ENCODE results near the gene WDPCP.
"Not testable (repeated sequence)": the region's sequence is repeated elsewhere in the genome, so short reads cannot be mapped to it uniquely, and the experiment has no call there.

Gene WDPCP

DNA sequence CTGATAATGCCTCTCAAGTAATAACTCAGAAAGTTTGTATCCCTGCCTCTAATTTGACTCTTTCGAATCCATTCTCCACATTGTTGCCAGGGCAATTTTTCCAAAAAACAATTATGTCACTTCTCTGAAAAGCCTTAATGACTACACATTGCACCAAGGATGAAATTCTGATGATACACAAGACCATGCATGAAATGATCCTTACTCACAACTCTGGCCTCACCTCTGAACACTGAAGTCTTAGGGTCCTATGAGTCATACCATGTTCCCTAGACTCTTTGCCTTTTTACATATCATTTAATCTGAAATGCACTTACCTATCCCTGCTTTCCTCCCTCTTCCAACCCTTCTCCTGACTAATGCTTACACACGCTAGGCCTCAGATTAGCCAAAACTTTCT, 51.0 kb downstream of the WDPCP start:
- no peak for DNase-seq

DNA sequence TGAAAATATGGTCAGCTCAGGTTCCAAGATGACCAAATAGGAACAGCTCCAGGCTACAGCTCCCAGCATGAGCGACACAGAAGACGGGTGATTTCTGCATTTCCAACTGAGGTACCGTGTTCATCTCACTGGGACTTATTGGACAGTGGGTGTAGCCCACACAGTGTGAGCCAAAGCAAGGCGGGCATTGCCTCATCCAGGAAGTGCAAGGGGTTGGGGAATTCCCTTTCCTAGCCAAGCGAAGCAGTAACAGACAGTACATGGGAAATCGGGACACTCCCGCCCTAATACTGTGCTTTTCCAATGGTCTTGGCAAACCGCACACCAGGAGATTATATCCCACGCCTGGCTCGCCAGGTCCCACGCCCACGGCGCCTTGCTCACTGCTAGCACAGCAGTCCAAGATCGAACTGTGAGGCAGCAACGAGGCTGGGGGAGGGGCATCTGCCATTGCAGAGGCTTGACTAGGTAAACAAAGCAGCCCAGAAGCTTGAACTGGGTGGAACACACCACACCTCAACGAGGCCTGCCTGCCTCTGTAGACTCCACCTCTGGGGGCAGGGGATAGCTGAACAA, 57.5 kb downstream of the WDPCP start:
- DNase-seq = no peak

DNA sequence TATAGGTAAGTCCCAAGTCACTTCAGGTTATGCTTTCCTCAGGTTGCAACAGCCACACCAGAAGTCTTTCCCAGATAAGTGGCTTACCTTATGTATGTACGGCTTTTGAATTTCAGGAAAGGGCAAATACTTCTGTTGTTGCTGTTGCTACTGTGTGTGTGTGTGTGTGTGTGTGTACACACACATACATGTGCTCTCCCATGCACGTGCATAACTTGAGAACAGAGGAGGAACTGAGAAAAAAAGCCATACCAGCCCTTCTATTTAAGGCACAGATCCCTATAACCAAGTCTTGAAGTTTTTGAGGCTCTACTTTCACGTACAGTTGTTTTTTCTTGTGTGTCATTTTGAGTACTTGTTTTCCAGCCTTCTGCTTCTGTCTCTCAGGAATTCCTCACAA, 62.4 kb downstream of the WDPCP start:
- DNase-seq = peak; percentile 77

DNA sequence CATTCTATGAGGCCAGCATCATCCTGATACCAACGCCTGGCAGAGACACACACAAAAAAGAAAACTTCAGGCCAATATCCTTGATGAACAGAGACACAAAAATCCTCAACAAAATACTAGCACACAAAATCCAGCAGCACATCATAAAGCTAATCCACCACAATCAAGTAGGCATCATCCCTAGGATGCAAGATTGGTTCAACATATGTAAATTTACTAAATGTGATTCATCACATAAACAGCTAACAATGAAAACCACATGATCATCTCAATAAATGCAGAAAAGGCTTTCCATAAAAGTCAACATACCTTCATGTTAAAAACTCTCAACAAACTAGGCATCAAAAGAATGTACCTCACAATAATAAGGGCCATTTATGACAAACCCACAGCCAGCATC, 65.3 kb downstream of the WDPCP start:
- no peak for DNase-seq

DNA sequence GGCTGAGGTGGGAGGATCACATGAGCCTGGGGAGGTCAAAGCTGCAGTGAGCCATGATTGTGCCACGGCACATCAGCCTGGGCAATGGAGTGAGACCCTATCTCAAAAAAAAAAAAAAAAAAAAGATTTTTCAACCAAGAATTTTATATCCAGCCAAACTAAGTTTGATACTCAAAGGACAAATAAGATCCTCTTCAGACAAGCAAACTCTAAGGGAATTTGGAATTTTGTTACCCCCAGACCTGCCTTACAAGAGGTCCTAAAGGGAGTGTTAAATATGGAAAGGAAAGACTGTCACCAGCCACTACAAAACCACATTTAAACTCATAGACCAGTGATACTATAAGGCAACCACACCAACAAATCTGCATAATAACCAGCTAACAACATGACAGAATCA, 67.5 kb downstream of the WDPCP start:
- no peak for DNase-seq

DNA sequence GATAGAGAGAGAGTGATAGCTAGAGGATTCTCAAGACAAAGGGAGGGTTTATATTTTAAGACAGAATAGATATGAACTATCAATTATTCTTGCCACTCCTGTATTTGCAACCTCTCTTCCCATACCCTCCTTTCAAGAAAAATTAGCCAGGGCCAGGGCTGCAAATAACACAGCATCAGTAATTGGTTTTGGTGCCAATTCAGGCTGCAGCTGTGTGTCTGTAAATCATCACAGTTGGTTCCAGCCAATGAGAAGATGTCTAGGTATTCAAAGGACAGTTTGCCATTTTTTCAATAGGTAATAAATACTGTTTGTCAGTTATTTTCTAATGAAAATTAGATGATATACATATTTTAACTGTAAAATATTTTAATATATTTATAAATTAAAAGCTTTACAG, 73.5 kb downstream of the WDPCP start:
- no peak for DNase-seq

DNA sequence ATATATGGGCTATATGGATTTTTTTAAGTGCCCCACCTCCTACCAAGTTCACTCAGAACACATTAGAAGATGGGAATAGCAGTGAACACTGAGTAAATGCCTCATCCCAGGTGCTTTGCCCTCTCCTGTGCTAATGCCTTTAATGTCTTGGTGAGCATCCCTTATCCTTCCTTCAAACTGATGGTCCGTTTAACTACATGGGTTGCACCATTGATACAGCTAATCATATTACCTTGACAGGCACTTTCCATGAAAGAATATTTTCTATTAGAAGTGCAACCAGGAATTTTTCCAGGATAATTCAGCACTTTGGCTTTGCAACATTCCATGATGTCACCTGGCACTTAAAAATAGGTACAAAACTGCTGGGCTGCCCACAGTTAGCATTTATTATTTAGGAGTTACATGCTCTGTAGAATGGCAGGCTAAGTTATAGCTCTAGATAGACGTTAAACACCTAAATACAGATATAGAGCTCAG, 74.0 kb downstream of the WDPCP start:
- DNase-seq = no peak

DNA sequence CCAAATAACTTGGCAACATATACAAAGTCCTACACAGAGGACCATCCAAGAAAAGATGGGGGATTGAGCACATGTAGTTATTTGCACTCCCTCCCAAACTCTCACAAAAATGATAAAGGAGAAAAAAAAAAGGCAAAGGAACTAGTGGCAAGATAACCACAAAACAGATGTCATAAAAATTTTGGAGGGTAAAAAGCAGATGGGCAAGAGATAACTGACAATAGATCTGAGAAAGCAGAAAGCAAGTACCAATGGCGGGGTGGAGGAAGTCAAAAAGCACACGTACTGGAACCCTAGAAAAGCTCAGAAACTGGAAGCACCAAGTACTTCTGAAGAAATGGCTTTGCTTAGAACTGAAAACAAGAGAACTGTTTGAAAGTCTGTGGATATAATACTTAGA, 82.0 kb downstream of the WDPCP start:
- peak; percentile 18 for DNase-seq

DNA sequence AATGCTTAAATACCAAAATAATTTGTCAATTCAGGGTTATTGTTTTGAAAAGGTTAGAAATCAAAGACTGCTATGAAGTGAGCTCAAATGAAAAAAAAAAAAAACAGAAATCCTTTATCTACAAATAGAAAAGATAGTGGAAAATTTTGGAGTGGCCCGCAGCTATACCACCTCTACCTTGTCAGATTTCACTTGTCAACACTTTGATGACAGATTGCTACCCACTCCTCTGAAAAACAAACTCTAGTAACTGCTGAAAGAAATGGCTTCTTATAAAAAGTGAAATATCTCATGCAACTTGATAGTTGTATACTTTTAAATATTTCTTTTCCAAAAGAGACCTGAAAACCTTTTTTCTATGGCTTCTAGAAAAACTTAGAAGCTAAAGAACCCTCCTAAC, 84.5 kb downstream of the WDPCP start:
- DNase-seq = no peak

DNA sequence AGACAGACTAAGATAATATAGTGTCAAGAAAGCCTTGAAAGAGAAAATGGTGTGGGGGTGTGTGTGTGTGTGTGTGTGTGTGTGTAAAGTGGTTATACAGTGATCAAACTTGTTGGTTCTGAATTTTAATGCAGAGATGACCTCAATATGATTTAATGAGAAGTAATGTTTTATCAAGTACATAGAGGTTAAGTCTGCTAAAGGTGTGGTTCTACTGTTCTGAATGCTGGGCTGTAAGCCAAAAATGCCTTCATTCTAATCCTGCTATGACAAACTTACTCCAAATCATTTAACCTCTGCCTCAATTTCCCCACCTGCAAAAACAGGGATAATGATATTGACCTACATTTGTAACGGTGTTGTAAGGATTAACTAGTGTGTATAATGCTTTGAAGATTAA, 87.9 kb downstream of the WDPCP start:
- DNase-seq = no peak

DNA sequence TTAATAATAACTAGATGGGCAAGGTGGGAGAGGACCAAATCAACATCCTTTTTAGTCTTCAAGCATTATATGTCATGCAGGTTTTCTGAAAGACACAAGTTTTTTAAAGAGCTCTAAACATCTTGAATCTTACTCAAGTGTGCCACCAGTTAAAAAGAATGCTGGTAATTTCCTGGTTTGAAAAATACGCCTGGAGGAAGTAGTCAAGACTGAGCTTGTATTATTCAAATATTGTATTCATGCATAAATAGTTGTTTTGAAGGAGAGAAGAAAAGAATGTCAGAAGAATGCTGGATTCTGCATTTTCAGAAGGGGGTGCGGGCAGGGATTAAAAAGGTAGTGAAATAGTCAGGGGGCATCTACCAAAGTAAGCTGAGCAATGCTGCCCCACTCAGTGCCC, 90.7 kb downstream of the WDPCP start:
- DNase-seq = no peak

DNA sequence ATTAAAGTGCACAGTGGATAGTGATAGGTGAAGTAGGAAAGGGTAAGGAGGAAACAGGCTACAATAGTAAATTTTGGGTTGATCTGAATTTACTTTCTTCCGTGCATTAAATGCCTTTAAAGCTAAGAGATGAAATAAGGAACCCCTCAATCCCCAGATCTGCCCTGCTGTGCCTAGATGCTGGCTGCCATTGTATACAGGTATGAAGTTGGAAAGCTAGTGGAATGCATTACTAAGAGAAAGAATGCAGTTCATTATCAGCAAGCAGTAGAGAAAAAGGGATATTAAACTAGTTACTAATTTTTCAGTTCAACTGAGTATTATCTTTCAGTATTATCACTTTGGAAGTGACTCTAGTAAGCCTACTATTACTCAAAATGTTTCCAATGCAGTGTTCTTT, 93.3 kb downstream of the WDPCP start:
- DNase-seq = no peak

DNA sequence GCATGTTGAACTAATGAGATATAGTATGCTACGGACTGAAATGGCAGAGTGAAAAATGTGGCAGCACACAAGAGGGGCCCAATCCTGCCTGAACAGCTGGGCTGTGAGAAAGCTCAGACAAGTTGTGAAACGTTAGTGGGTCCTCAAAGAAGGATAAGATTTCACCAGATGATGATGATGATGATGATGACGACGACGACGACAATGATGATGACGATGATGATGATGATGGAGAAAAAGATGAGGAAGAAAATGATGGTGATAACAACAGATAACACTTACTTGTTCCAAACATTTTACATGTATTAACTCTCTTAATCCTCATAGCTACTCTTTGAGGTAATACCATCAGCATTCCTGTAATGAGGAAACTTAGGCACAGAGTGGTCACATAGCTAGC, 94.2 kb downstream of the WDPCP start:
- DNase-seq = no peak

DNA sequence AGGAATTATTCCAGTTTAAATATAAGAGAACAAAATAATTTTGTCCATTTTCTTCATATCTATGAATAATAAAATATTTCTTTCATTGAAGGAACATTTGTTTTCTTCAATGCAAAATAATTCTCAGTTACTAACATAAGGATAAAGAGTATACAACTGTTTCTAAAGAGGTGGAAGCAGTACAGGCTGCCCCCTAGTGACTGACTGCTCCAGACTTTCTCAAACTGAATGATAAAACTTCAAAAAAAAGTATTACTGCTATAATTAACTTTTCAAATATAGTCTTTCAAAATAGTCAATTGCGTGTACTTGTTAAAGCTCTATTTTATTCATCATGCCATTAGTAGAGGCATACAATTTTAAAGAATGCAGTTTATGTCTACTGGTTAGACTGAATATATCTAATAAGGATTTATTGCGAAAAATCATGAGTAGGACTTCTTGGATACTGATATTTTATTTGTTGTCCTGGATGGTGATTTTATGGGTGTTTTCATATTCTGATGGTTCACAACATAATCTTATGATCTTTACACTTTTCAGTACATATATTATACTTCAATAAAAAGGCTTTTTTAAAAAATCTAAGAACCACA, 100.1 kb downstream of the WDPCP start:
- DNase-seq = peak; percentile 16

DNA sequence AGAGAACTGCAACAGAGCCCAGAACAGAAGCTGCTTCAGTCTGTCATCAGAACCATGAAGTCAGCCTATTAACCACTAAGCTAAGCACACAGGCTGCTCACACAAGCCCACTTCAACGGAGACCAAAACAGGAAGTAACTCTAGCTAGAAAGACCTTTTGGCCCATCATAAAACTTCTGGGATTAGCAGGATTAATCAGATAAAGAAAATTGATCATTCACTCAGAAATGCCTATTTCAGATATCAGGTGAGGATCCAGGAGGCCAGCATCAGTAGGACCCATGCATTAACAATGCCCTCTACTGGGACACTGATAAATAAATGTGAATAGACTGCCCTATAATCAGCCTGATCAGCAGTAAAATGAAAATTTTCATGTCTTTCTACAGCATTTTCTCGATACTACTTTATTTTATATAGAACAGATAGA, 101.4 kb downstream of the WDPCP start:
- DNase-seq = peak; percentile 66

DNA sequence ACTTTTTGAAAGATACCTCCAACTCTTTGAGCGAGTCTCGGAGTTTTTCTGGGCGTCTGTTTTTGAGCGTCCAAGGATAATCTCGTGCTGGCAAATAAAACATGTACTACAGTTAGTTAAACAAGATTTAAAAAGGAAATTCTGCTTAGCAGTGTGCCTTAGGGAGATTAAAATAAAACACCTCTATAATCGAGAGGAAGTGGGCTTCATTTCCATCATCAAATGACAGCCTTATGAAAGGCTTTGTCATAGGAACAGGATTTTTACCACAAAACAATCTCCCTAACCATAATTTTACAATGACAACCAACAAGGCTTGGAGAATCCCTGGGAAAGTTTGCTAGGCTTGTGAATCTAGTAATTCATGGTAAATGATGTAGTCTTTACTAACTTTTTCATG, 103.4 kb downstream of the WDPCP start:
- no peak for DNase-seq

DNA sequence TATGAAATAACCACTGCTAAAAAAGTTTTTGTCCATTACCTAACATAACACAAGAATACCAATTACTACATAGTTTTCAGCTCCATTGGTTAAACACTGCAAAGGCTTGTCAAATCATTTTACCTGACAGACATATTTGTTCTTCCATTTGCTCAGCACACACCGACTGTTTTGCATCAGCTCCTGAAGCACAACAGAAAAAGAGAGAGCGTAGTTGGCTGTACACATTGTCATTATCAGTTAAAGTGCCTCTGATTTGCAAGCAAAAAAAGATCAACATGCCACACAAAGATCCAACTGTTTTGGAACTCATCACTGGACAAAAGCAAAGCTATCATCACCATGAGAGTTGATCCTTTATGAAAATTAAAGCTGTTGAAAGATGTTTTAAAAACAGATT, 103.8 kb downstream of the WDPCP start:
- no peak for DNase-seq

DNA sequence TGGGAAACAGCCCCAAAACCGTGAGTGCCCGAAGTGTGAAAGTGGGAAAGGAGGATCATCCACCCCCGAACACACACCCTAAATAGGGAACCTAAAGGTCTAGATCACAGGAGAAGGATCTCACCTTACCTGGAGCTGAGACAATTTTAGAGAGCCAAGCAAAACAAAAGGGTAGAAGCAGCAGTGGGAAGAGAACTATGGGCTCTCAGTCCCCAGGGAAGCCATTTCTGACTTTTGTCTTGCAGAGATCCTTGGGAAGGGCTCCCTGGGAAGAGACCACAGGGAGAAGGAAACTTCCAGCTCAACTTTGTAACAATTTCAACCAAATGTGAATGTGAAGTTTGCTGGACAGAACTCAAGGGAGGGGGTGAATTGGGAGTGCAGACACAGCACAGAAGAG, 110.6 kb downstream of the WDPCP start:
- no peak for DNase-seq

DNA sequence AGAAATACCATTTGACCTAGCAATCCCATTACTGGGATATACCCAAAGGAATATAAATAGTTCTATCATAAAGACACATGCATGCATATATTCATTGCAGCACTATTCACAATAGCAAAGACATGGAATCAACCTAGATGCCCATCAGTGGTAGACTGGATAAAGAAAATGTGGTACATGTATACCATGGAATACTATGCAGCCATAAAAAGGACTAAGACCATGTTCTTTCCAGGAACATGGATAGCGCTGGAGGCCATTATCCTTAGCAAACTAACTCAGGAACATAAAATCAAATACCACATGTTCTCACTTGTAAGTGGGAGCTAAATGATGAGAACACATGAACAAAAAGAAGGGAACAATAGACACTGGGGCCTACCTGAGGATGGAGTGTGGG, 119.0 kb downstream of the WDPCP start:
- DNase-seq = not testable (repeated sequence)

DNA sequence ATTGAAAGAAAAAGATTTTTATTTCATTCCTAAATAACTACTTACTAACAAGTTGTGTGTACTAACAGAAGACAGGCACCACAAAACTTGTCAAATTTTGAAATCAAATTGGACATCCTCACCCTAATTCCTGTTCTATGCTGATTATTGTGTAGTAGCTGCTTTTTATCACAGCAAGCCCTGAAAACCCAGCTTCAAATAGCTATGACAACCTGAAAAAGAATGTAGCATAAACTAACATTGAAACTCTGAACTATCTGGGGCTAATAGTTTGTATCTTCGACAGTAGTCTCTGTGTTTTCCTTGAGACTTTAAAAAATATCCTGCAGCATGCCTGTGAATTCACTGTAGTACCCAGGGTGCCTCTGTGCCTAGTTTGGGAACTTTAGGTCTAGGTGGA, 122.6 kb downstream of the WDPCP start:
- DNase-seq = no peak

DNA sequence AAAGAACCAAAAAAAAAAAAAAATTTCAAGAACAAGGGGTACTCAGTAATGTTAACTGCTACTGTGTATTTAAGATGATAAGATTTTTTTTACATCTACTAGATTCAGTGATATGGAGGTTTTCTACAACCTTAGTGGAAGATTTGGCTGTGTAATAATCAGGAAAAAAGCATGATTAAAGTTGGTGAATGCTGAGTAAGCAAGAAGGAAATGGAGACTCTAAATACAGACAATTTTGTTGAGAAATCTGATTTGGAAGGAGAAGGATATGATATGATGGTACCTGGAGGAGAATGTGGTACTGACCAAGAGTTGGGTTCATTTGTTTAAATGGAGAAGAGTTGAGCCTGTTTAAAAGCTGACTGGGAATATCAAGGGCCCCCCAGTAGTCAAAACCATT, 125.1 kb downstream of the WDPCP start:
- DNase-seq = no peak

DNA sequence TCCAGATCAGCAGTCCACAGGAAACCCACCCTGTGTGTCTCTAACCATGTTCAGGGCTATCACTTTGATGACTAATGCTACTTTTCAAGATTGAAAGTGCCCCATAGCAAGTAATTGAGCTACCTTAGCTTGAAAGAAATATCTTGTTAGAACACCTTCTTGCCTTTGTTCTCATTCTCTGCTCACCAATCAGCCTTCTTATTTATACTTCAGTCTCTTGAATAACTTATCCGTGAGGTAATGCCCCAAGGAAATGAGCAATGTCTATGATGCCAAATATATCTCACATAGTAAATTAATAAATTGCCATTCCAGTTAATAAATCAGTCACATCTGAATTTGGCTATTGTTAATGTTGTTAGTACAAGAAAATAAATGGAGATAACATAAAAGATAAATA, 141.6 kb downstream of the WDPCP start:
- DNase-seq = no peak

DNA sequence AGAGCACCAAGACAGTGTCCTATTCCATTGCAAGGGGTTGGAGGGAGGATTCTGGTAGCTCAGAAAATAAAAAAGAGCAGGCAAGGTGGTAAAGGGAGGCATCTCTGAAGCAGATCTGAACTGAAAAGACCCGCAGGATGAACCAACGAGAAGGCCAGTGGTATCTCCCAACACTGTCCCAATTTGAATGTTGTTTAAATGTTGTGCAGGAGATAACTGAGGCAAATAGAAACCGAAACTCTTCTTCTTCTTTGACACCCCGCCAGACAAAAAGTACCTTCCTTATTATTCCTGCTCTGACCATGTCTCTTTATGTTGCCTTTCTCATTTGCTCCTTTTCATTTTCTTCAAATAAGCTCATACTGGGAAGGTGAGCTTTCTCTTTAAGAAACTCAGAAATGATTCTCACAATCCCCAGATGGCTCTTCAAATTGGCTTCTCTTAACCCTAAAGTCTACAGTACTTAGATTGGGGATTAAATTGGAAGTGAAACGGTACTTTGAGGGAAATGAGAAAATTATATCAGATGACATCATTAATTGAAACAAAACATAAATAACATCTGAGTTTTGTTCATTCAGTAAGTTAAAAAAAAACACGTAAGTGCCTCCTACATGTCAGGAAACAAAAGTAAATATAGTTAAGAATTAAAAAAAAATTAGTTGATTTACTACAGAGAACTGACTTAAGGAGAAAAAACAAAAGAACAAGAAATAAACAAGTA, 143.6 kb downstream of the WDPCP start:
- DNase-seq = no peak

DNA sequence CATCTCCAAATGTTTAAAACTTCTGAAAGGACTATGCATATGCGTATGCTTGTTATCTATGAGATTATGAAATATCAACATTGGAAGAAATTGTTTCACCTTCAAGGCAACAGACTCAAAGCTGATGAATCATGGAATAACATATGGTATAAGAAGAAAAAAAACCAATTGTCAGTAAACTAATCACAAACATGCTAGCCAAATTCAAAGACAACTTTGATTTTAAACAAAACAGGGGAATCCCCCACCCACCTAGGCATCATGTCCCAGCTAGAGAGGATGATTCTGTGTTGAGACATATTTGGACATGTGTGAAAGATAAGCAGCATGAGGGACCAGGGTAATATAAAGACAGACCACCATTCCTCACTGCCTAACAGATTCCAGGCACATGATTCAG, 147.7 kb downstream of the WDPCP start:
- no peak for DNase-seq

DNA sequence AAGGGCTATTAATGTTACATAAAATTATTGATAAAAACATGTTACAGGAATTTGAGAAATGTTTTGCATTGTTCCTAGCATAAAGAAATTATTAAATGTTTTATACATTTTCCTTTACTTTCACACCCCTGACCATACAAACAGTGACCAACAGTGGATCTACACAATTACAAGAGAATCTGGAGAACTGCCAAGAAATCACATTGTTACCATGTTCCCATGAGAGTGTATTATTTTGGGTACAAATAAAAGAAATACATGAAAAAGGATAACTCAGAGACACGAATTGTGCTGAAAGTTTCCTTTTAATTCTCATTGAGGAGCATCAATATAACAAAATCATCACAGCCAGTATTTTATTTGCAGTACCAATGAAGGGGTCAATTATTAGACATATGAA, 150.1 kb downstream of the WDPCP start:
- DNase-seq = no peak

All from MV-4-11 (cell line).